Cardiac muscle cell (in vitro differentiated cells and primary cell): ENCODE measurements around the gene ZFAND5. TPM values are rescaled to one million over a fixed set of nuclear protein-coding genes. Genes with fewer than 3 reads are reported as not detected.
A peak's percentile ranks its signal among the peaks of the same experiment; 100 is the strongest.

Experiments used
- DNase-seq, 2 donors: peaks; one replicate each; pipeline versions ENCODE4 v3.0.0 to v3.0.0-alpha.2; 2010 to 2017; ENCODE audit warnings: low read depth in 1 of 2, low spot score in 1 of 2
- H3K27ac ChIP-seq: fragments of 200-600 bp; sonication (generic); 2 replicates; pipeline ENCODE4 v1.5.1; 2016
- H3K27me3 ChIP-seq: fragments of 200-600 bp; sonication (generic); 2 replicates; pipeline ENCODE4 v1.6.0; 2016; ENCODE audit warnings: control low read depth
- H3K36me3 ChIP-seq: fragments of 200-600 bp; sonication (generic); 2 replicates; pipeline ENCODE4 v1.5.1; 2016; ENCODE audit warnings: control low read depth
- H3K4me1 ChIP-seq: fragments of 200-600 bp; sonication (generic); 2 replicates; pipeline ENCODE4 v1.8.1; 2017; ENCODE audit warnings: low read depth, mild to moderate bottlenecking, mixed run types
- H3K4me3 ChIP-seq: fragments of 200-600 bp; sonication (generic); 2 replicates; pipeline ENCODE4 v1.5.1; 2016; ENCODE audit warnings: mild to moderate bottlenecking
- H3K9me3 ChIP-seq: fragments of 200-600 bp; sonication (generic); 2 replicates; pipeline ENCODE4 v1.5.1; 2017; ENCODE audit warnings: low read depth, mild to moderate bottlenecking, control low read depth
- polyA plus RNA-seq: library from polyadenylated mRNA; unstranded; fragments of >200 nt; fragmentation: Nextera tagmentation; extraction: Ambion mirVana; gene quantifications from 2 replicates; pipeline ENCODE4 v1.2.1, GENCODE V29; 2016
- total RNA-seq: library from RNA; depleted of rRNA; stranded (reverse); fragments of >200 nt; gene quantifications from 2 replicates; pipeline ENCODE4 v1.2.3, GENCODE V29; 2016
- TF ChIP-seq, protein P1 (sequence below): IDR thresholded peaks from 2 replicates; pipeline ENCODE4 v1.5.1; 2012; ENCODE audit warnings: low read depth, mild to moderate bottlenecking, low read length

The ZFAND5 gene
- total and polyA plus RNA-seq, 2 experiments from 2014 or later = 152 to 188 TPM

- H3K4me1 ChIP-seq = no peaks in the 10 kb centered on the region
- DNase-seq = no peak
- TF ChIP-seq, protein P1, sequence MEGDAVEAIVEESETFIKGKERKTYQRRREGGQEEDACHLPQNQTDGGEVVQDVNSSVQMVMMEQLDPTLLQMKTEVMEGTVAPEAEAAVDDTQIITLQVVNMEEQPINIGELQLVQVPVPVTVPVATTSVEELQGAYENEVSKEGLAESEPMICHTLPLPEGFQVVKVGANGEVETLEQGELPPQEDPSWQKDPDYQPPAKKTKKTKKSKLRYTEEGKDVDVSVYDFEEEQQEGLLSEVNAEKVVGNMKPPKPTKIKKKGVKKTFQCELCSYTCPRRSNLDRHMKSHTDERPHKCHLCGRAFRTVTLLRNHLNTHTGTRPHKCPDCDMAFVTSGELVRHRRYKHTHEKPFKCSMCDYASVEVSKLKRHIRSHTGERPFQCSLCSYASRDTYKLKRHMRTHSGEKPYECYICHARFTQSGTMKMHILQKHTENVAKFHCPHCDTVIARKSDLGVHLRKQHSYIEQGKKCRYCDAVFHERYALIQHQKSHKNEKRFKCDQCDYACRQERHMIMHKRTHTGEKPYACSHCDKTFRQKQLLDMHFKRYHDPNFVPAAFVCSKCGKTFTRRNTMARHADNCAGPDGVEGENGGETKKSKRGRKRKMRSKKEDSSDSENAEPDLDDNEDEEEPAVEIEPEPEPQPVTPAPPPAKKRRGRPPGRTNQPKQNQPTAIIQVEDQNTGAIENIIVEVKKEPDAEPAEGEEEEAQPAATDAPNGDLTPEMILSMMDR = no peak
- H3K36me3 ChIP-seq = no peaks in the 10 kb centered on the region
- no peaks in the 10 kb centered on the region for H3K27me3 ChIP-seq
- no peaks in the 10 kb centered on the region for H3K9me3 ChIP-seq
- no peak overlapping the region for H3K27ac ChIP-seq
- no peak overlapping the region for H3K4me3 ChIP-seq
Observed at GRCh38 chr9:72401396-72401795, 36.4 kb upstream of the ZFAND5 start.

- no peaks in the 10 kb centered on the region for H3K27me3 ChIP-seq
- H3K36me3 ChIP-seq = no peaks in the 10 kb centered on the region
- no peak for DNase-seq
- TF ChIP-seq, protein P1 = no peak
- no peak overlapping the region for H3K27ac ChIP-seq
- no peaks in the 10 kb centered on the region for H3K4me1 ChIP-seq
- H3K4me3 ChIP-seq = no peak overlapping the region
- no peaks in the 10 kb centered on the region for H3K9me3 ChIP-seq
Observed at GRCh38 chr9:72400866-72401265, 35.9 kb upstream of the ZFAND5 start.

DNA sequence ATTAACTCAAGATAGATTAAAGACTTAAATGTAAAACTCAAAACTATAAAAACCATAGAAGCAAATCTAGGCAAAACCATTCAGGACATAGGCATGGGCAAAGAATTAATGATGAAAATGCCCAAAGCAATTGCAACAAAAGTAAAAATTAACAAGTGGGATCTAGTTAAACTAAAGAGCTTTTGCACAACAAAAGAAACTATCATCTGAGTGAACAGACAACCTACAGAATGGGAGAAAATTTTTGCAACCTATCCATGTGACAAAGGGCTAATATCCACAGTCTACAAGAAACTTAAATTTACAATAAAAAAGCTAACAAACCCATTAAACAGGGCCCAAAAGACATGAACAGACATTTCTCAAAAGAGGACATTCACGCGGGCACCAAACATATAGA lies 34.4 kb upstream of the ZFAND5 start:
- no peaks in the 10 kb centered on the region for H3K9me3 ChIP-seq
- no peaks in the 10 kb centered on the region for H3K36me3 ChIP-seq
- TF ChIP-seq, protein P1 = no peak
- H3K4me3 ChIP-seq = no peak overlapping the region
- no peaks in the 10 kb centered on the region for H3K4me1 ChIP-seq
- H3K27me3 ChIP-seq = no peaks in the 10 kb centered on the region
- H3K27ac ChIP-seq = no peak overlapping the region
- no peak for DNase-seq

GRCh38 chr9:72396247-72397091 lies 31.5 kb upstream of the ZFAND5 start:
- DNase-seq = peak in 1 of 2 donors; percentile 79

DNA sequence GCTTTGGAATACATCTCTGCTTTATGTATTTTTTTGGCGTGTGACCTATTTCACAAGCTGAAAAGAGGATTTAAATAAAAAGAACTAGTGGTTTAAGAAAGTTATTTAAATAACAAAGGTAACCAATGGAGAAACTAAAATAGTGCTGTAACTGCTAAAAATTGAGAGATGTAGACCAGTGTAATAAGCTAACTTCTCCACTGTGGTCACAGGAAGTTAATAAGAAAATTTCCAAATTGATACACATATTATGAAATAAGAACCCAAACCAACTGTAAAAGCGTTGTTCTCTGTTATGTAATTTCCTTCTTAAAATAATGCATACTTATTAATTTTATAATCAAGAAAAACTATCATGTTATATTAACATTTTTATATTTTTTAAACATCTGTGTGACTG lies 29.1 kb upstream of the ZFAND5 start:
- Histone ChIP-seq H3K4me1 (no peaks in the 10 kb centered on the region), H3K4me3 (no peak overlapping the region), H3K9me3 (no peaks in the 10 kb centered on the region), H3K27ac (no peak overlapping the region), H3K36me3 (no peaks in the 10 kb centered on the region), H3K27me3 (no peaks in the 10 kb centered on the region)
- DNase-seq = no peak
- TF ChIP-seq, protein P1 = no peak

More at GRCh38 chr9:72396247-72397091, 31.5 kb upstream of the ZFAND5 start:
- Histone ChIP-seq H3K27ac (no peak overlapping the region), H3K36me3 (no peaks in the 10 kb centered on the region), H3K4me1 (no peaks in the 10 kb centered on the region), H3K9me3 (no peaks in the 10 kb centered on the region), H3K4me3 (no peak overlapping the region), H3K27me3 (no peaks in the 10 kb centered on the region)
- TF ChIP-seq, protein P1 = no peak
